ENCODE data around the gene PEMT. TPM values are rescaled to one million over a fixed set of nuclear protein-coding genes. Genes with fewer than 3 reads are reported as not detected.

PEMT gene
- total RNA-seq, 1 donor from 2014 or later = 22.5 TPM

DNA sequence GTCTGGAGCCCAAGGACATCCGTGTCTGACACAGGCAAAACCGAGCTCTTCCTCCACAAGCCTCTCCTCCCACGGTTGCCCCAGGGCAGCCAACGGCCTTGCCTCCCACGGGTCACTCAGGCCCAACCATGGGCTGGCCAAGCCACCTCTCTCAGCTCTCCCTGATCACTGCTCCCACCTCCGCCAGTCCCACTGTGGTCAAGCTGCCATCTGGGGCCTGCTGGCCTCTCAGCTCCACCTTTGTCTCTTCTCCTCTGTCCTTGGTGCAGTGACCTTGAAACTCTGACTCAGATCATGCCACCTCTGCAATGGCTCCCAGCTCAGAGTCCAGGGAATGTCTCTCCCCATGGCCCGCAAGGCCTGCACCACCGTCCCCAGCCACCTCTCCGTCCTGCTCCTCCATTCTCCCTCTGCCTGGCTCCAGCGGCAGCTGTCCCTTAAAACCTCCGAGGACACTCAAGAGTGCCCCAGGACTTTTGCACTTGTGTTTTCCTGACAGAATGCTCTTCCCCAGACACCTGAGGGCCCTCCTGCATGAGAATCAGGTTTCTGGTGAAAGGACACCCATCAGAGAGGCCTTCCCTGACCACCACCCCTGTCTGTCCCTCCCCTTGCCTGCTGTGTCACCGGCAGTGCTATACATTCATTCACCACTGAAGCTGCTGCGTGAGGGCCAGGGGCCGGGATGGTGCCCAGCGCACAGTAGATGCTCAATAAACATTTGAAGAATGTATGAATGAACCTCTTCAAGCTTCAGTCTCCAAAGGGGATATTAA lies 19.3 kb downstream of the PEMT start:
- intact Hi-C loops (cut with micrococcal nuclease) = no loop called here

DNA sequence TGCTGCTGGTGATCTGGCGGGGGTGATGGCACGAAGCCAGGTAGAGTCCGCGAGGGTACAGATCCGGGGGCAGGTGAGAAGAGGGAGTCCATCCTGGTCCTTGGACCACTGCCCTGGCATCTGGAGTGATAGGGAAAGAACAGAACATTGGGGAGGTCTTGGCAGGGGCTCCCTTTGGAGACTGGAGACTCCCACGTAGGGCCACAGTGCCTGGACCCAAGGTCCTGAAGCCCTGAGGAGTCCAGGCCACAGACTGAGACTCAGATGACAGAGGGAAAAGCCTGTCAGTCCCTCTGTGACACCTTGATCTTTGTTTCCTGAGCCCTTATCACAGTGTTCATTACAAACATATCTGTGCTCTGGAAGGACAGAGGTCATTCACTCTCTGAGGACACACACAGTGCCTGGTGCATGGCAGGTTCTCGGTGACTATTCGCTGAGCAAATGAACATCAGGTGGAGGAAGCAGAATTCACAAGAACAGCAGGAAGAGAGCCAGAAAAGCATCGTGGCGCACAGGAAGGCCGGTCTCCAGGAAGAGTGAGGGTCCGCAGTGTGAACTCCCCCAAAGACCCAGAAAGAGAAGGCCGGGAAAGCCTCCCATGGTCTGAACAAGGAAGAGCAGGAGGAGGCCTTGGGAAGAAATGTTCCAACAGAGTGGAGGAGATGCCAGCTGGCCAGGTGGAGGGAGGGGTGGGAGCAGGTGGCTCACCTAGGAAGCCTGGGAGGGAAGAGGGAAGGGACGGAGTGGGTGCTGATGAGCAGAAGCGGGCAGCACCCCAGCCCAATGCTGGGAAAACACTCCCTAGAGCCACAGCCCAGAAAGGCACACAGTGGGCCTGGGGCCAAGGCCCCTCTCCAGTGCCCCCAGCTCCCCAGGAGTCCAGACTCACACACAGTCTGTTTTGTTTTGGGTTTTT lies 20.5 kb downstream of the PEMT start:
- intact Hi-C loops (cut with micrococcal nuclease) = no loop called here

DNA sequence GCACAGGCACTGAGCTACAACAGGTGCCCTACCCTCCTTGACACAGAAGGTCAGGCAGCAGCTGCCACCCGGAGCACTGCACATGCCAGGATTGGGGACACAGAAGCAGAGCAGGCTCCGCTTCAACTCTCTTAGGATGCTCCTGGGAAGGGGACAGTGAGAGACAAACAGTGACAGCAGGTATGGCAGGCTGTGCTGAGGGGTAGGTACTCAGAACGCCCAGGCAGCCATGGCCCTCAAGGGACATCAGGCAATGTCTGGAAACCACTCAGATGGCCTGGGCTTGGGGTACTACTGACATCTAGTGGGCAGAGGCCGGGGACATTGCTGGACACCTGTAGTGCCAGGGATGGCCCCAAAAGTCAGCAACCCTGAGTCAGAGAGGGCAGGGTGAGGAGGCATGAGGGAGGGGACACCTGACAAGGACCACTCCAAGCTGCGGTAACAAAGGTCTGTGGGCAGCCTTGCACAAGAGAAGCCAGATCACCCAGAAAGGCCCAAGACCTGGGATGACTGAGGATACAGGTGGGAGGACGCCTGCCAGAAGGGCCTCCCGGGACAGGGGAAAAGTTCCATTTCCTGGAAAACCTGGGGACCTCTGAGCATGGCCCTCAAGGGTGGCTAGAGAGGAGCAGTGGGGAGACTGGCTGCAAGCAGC lies 21.2 kb downstream of the PEMT start:
- intact Hi-C loops (cut with micrococcal nuclease) = no loop called here

DNA sequence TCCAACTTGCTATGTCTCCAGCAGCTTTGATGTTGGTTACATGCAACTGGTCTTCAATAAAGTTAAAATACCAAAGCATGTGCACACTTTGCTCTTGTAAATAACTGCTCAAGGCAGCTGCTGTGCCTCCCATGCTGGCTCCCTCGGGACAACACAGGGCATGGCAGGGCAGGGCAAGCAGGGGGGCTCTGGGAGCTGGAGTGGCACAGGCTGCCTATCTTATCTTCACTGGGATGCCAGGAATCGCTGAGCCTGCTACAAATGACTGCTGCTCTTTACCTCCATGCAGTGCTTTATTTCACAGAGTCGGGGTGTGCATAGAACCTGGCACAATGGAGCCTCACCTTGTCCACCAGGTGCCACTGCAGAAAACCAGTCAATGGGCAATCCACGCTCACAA lies 21.8 kb downstream of the PEMT start:
- intact Hi-C loops (cut with micrococcal nuclease) = no loop called here

DNA sequence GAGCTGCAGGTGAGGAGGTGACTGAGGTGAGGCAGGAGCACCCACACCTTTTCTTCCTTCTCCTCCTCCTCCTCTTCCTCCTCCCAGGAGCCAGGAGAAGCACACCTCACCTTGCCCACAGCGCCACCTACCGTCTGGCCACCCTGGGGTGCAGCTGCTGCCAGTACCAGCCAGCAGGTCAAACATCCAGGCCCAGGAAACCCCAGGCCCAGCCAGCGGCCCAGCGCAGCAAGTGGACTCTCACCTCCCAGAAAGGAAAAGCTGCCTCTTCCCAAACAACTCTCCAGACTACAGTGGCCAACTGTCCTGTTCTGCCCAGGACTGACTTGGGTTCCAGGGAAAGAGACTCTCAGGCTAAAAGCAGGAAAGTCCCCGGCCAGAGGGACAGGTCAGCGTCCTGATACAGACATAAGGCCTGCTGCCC lies 22.7 kb downstream of the PEMT start:
- intact Hi-C loops (cut with micrococcal nuclease) = loop anchor here (1.0 kb wide), 1 partner anchor 212 kb away; no protein-coding TSS in a partner anchor

DNA sequence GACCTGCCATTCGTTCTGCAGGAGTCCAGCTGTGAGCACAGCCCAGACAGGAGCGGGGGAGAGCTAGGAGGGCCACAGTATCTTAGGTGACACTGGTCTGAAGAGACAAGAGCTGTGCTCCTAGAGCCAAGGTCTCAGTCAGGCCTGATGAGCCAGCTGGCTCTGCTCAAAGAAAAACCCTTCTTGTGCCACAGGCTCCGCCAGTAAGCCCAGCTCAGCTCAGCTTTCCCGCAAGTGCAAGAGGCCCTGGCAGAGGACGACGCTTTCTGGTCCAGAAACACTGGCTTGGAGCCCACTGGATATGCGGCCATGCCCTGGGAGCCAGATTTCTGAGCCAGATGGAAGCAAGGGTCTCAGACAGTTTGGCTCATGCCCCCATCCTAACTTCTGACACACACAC lies 23.9 kb downstream of the PEMT start:
- intact Hi-C loops (cut with micrococcal nuclease) = loop anchor here (1.0 kb wide), 1 partner anchor 211 kb away; no protein-coding TSS in a partner anchor

DNA sequence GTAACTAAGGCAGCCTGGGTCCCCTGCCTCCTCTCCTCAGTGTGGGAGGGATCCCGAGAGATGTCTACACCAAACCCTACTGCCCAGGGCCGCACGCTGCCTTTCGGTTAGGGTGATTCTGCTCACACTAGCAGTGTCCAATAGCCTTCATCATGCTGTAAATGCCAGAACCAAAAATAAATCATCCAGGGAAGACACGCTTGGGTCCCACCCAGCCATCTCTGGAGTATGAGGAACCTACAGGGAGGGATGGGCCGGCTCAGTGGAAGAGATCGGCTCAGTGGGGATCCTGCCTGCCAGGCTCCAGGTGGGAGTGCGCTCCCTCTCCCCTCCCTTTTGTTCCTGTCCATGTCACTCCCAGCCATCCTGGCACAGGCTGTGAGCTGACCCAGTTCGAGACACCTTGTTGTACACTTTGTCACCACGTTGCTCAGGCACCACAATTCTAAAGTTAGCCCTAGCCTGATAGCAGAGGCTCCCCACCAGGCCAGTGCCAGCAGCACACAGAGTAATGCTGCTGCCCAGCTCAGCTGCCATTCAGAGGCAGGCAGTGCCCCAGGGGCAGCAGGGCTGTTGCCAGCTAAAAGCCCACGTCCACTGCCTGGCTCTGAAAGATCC lies 24.5 kb downstream of the PEMT start:
- intact Hi-C loops (cut with micrococcal nuclease) = no loop called here

DNA sequence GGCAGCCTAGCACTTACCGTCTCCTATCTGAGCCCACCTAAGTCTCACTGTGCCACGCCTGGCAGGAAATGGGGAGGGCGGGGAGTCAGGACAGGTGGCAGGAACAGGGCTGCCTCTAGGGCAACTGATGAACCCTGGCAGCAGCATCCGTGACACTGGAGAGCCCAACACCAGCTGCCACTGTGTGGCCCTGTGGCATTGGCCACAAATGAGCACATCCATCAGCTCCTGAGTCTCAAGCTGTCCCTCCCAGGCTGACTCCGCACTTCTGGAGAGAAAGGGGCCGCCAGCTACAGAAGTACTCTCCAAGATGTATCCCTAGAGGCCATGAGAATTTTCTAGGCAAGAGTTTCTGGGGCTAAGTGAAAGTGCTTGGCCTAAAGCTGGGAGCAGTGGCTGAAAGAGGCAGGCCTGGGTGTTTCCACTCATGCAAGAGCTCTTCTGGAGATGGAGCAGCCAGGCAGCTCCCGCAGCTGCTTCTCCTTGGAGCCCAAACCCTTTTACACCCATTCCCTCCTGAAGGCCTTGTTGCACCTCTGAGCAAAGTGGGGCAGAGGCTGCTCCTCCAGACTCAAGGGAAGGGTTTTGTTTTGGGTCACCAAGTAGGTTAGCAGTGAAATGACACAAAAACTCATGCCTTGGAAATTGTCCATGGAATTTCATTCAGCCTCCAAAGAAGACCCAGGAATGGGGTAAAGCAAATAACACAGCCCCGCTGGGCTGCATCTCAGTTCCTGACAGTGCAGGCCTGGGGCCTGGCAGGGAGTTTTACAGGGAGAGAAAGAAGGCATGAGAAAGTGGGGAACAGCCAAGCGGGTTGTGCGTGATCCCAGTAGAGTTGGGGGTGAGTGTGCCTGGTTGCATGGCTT lies 25.8 kb downstream of the PEMT start:
- intact Hi-C loops (cut with micrococcal nuclease) = no loop called here

DNA sequence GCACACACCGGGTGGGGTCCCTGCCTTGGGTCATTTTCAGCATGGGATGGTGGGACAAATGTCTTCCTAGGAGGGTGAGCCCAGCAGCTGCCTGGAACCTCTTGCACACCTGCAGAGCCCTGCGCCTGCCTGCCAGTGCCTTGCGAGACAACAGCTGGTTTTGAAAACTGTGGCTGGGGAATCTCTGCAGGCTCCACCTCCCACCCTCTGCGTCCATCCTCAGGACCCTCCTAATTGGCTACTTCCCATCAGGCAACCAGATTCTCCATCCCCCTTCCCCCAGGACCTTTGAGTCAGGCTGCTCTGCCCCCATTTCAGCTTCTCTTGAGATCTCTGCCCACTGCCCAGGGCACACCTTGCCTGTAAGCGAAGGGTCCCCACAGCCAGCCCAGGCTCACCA lies 26.6 kb downstream of the PEMT start:
- intact Hi-C loops (cut with micrococcal nuclease) = no loop called here

DNA sequence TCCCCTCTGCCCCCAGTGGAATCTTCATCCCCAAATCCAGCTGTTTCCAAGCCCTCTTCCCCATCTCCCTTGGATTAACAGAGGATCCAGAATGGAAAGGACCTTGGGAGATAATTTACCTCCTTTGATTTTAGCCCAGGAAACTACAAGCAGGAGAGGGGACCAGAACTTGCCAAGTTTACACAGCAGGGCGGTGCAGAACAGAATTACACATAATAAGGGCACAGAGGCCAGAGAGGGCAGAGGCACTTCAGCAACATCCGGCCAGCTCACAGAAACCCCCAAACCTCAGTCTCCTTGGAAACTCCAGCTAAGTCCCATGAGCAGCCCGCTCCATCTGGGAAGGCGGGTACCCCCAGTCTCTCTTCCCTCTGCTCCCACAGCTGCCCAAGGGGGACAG lies 27.2 kb downstream of the PEMT start:
- intact Hi-C loops (cut with micrococcal nuclease) = no loop called here

DNA sequence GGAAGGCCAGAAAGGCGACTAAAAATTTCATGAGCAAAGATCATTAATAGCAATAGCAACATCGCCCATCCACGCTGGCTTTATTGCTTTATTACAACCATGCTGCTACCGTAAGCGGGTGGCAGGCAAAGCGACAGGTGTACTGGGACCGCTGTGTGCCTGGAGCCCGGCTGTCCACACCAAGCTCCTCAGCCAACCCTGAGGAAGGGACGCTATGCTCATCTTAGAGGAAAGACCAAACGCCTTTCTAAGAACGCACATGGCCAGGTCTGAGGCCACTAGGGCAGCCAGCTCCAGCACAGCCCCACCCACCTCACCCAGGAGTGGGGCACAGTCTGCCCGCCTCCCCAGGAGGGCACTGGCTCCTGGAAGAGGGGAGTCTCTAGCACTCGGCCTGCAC lies 28.0 kb downstream of the PEMT start:
- intact Hi-C loops (cut with micrococcal nuclease) = no loop called here

DNA sequence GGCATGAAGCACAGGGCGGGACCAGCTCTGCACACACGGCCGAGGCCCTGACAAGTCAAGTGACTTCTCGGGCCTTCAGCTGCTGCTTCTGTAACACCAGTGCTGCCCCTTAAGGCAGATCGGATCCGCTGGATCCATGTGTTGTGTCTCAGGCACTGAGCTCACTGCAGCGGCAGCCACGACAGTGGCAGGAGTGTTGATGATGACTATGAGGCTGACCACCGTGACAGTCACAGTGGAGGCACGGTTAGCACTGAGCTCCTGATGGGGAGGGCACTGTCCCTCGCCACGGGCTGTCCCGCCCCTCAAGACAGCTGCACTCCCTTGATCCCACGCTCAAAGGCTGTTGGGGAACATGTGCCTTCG lies 29.4 kb downstream of the PEMT start:
- intact Hi-C loops (cut with micrococcal nuclease) = no loop called here

DNA sequence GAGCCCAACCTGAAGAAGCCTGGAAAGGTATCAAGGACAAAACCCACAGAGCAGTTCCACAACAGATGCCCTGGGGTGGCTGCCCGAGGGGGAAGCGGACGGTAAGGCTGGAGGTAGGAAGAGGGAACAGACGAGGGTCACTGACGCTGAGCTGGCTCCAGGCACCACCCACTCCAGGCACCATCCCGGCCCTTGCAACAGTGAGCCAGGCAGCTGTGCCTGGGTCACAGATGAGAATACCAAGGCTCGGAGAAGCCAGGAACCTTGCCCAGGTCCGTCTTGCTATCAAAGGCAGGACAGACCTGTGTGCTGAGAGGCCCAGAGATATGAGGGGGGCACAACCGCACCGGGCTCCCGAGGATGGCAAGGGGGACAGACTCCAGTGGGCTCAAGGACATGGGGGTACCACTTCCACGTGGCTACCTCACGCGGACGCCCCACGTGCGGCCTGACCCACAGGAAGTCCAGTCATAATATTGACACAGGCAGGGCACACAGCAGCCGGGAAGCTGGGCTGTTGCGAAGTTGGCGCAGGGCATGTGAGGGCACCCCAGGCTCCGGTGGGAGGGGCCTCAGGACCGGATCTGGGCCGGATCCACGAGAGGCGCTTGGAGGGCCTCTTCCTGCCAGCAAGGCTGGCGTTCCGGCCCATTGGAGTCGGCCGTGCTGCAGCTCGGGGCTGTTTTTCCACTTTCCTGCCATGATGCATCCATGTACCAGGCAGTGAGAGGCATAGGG lies 29.9 kb downstream of the PEMT start:
- intact Hi-C loops (cut with micrococcal nuclease) = no loop called here

DNA sequence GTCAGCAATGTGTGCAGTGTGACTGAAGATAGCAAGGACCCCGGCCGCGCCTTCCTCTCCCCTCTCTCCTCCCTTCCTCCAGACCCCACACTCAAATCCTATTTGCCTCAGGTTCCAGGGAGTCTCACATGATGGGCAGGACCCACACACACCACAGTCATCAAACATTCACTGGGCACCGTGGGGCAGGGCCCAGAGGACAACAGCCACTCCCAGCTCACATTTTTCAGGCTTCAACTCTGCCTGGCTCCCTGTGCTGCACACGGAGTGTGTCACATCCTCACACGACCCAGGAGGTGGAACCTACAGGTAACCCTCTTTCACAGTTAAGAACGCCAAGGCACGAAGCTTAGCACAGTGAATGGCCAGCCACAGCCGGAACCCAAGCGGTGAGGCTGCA lies 30.5 kb downstream of the PEMT start:
- intact Hi-C loops (cut with micrococcal nuclease) = no loop called here

DNA sequence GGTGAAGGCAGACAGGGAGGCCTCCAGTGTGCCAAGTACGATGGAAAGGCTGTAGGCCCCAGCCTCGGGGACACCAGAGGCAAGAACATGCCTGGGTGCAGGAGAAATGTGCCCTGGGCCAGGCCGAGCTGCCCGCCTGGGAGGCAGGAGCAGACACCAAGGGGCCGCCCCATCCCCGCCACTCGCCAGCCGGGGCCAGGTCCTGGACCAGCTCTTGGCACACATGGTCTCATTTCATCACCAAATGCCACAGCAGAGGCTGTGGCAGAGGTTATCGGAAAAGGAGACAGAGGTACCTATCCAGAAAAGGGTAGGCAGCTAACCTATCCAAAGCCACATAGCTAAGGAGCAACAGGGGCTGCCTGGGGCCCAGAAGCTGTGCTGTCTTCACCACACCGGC lies 31.3 kb downstream of the PEMT start:
- intact Hi-C loops (cut with micrococcal nuclease) = no loop called here

DNA sequence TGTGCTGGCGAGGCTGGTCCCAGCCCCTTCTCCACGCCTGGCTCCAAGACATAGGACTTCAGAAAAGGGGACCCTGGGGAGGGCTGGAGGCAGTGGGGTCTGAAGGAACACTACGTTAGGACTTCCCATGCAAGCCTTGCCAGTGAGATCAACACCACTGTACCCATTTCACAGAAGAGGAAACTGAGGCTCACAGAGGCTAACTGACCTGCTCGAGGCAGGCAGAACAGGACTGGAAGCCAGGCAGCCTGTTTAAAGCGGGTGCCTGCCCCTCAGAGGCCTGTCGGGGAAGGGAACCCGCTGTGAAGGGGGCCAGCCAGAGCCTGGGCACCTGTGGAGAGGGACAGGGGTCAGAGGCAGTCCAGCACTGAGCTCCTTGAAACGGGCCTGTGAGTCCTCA lies 32.3 kb downstream of the PEMT start:
- intact Hi-C loops (cut with micrococcal nuclease) = no loop called here

DNA sequence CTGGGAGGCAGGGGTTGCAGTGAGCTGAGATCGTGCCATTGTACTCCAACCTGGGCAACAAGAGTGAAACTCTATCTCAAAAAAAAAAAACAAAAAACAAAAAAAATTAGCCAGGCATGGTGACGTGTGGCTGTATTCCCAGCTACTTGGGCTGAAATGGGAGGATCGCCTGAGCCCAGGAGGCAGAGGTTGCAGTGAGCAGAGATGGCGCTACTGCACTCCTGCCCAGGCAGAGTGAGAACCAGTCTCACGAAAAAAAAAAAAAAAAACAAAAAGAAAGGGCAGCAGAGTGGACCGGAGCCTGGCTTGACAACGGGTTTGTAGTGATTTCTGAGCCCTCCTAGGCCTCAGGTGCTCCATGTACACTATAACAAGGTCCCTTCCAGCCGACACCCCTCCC lies 33.1 kb downstream of the PEMT start:
- intact Hi-C loops (cut with micrococcal nuclease) = no loop called here

DNA sequence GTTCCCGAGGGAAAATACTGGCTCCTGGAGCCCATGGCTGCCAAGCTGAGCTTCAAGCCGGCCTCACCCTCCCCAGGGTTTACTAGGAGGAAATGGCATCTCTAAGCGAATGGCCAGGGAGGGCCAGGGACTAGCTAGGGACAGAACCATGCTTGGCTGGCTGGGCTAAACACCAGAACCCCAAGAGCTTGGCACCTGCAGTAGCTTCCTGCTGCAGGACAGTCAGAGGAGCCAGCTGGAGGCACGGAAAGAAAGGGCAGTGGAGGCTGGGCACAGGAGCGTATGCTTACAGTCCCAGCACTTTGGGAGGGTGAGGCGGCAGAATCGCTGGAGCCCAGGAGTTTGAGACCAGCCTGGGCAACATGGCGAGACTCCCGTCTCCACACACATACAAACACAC lies 33.7 kb downstream of the PEMT start:
- intact Hi-C loops (cut with micrococcal nuclease) = no loop called here

DNA sequence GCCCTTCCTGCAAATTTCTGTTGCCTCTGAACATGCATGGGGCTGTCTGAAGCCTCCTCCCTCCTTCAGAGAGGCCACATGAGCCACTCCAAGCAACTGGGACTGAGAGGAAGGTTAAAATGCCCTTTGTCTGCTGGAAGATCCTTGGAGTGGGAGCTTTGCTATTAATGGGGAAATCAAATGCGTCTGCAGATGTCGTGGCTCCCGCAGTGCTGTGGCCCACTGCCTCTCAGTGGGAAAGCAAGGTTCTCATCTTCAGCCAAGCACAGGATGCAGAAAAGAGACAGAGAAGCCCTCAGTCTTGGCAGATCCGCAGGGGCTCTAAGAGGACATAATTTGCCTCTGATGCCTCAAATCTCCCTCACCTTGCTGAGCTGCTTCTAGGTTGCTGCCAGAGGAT lies 34.8 kb downstream of the PEMT start:
- intact Hi-C loops (cut with micrococcal nuclease) = no loop called here

DNA sequence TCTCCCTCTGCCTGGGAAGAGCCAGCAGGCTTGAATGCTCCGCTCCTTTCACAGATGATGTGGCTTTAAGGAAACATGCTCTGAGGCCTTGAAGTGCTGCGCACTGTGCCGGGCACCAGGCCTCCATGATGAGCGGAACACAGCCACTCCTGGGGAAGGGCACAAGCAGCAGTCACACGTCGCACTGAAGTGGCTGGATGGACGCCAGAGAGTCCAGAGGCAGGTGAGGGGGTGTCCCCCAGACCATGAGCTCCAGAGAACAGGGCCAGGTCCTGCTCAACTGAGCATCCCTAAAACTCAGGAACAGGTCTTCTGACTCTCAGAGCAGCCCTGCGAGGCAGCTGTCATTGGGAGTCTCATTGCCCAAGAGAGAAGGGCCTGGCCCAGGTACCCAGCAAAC lies 35.6 kb downstream of the PEMT start:
- intact Hi-C loops (cut with micrococcal nuclease) = no loop called here
